VCaP (cell line): Measurements from ENCODE around the gene ZBTB11.
"Not testable (repeated sequence)": the region's sequence is repeated elsewhere in the genome, so short reads cannot be mapped to it uniquely, and the experiment has no call there.

Experiments used
- H3K27ac ChIP-seq: fragments of 450-650 bp; 2 replicates; pipeline ENCODE4 v1.5.1; 2017
- TF ChIP-seq, protein P1 (sequence below): fragments of 450-650 bp; conservative IDR thresholded peaks from 2 replicates; pipeline ENCODE4 v1.5.1; 2017; ENCODE audit warnings: mild to moderate bottlenecking, moderate library complexity

Gene ZBTB11

DNA sequence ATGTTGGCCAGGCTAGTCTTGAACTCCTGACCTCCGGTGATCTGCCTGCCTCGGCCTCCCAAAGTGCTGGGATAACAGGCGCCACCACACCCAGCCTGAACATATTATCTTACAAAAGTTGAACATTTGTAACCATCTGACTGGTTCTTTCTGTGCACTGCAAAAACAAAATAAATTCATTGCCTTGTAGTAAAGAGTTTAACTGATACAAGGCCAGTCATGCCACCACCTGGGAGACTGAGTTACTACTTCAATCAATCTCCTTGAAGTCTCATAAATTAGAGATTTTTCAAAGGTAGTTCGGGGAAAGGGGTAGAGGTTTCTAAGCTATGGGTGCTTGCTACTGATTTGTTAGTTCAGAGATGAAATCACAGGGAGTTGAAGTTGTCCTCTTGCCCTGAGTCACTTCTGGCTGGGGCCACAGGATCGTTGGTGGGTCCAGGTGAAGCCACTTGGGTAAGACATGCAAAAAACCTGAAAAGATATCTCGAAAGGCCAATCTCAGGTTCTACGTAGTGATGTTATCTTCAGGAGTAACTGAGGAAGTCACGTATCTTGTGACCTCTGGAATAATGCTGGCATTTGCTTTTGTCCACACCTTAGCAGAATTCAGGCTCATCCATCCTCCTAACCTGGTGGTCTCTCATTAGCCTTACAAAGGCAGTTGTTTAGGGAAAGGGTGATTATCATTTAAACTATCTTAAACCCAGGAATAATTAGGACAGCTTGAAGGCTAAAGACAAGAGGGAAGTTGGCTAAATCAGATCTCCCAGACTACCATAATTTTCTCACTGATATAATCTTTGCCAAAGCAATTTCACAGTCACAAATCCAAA, 33.7 kb downstream of the ZBTB11 start:
- TF ChIP-seq, protein P1, sequence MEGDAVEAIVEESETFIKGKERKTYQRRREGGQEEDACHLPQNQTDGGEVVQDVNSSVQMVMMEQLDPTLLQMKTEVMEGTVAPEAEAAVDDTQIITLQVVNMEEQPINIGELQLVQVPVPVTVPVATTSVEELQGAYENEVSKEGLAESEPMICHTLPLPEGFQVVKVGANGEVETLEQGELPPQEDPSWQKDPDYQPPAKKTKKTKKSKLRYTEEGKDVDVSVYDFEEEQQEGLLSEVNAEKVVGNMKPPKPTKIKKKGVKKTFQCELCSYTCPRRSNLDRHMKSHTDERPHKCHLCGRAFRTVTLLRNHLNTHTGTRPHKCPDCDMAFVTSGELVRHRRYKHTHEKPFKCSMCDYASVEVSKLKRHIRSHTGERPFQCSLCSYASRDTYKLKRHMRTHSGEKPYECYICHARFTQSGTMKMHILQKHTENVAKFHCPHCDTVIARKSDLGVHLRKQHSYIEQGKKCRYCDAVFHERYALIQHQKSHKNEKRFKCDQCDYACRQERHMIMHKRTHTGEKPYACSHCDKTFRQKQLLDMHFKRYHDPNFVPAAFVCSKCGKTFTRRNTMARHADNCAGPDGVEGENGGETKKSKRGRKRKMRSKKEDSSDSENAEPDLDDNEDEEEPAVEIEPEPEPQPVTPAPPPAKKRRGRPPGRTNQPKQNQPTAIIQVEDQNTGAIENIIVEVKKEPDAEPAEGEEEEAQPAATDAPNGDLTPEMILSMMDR = no peak
- H3K27ac ChIP-seq = no peak overlapping the region

DNA sequence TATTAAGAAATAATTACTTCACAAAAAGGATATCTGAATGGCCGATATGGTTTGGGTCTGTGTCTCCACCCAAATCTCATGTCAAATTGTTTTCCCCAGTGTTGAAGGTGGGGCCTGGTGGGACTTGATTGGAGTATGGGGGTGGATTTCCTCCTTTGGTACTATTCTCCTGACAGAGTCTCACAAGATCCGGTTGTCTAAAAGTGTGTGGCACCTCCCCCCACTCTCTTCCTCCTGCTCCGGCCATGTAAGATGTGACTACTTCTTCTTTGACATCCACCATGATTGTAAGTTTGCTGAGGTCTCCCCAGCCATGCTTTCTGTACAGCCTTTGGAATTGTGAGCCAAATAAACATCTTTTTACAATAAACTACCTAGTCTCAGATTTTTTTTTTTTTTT, 34.5 kb downstream of the ZBTB11 start:
- TF ChIP-seq, protein P1 = no peak
- H3K27ac ChIP-seq = no peak overlapping the region

DNA sequence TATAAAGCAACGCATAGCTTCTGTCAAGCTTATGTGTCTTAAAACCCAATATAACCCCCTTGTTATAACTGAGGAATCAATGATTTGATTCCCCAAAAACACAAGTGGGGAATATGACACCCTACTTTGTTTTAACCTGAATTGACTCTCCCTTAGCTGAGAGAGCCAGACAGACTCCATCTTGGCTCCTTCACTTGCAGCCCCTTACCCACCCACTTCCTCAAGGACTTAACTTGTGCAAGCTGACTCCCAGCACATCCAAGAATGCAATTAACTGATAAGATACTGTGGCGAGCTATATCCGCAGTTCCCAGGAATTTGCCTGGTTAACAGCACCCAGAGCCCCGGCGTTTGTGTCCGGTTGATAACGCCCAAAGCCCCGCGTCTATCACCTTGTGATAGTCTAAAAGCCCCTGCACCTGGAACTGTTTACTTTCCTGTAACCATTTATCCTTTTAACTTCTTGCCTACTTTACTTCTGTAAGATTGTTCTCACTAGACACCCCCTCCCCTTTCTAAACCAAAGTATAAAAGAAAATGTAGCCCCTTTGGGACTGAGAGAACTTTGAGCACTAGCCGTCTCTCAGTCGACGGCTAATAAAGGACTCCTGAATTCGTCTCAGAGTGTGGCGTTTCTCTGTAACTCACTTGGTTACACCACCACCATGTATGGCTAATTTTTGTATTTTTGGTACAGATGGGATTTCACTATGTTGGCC, 35.4 kb downstream of the ZBTB11 start:
- not testable (repeated sequence) for H3K27ac ChIP-seq

DNA sequence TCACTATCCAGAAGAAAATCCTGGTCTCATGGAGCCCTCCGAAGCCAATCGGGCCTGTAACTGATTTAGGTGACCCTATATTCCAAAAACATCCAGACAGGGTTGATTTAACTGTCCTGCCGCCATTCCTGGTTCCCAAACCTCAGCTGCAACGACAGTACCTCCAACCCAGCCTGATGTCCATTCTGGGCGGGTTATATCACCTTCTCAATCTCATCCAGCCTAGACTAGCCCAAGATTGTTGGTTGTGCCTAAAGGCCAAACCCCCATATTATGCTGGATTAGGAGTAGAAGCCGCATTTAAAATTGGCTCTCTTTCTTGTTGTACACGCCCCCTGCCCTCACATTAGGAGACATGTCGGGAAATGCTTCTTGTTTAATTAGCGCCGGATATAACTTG, 36.7 kb downstream of the ZBTB11 start:
- no peak overlapping the region for H3K27ac ChIP-seq
- TF ChIP-seq, protein P1 = no peak

DNA sequence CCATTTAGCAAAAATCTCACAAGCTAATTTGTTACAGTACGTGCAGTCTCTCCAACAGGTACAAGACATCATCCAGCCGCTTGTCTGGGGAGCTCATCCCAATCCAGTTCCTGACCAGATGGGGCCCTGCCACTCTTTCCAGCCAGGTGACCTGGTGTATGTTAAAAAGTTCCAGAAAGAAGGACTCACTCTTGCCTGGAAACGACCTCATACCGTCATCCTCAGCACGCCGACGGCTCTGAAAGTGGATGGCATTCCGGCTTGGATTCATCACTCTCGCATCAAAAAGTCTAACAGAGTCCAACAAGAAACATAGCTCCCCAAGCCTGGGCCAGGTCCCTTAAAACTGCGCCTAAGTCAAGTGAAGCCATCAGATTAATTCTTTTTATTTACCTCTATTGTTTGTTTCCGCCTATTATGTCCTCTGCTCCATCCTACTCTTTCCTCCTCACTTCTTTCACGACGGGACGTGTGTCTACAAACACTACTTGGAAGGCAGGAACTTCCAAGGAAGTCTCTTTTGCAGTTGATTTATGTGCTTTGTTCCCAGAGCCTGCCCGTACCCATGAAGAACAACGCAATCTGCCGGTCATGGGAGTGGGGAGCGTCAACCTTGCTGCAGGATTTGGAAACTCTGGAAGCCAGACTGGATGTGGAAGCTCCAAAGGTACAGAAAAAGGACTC, 37.5 kb downstream of the ZBTB11 start:
- TF ChIP-seq, protein P1 = no peak

DNA sequence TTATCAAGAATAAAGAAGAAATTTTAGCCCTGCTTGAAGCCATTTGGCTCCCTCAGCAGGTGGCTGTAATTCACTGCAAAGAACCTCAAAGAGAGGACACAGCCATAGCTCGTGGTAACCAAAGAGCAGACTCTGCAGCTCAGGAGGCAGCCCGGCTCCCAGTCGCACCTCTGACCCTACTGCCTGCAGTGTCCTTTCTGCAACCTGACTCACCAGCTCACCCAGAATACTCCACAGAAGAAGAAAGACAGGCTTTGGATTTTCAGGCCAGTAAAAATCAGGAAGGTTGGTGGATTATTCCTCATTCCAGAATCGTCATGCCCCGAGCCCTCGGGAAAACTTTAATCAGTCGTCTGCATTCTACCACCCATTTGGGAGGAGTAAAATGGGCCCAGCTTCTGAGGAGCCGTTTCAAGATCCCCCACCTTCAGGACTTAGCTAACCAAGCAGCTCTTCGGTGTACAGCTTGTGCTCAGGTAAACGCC, 38.6 kb downstream of the ZBTB11 start:
- TF ChIP-seq, protein P1 = no peak
- no peak overlapping the region for H3K27ac ChIP-seq

More for the DNA sequence above, 37.5 kb downstream of the ZBTB11 start:
- no peak overlapping the region for H3K27ac ChIP-seq

DNA sequence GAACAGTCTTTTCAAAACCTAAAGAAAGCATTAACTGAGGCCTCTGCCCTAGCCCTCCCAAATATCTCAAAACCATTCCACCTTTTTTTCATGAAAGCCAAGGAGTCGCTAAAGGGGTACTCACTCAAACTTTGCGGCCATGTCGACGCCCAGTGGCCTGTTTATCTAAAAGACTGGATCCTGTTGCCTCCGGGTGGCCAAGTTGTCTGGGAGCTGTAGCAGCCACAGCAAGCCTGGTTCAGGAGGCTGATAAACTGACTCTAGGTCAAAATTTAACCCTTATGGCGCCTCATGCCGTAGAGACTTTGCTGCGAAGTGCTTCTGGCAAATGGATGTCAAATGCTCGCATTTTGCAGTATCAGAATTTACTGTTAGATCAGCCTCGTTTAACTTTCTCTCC, 39.5 kb downstream of the ZBTB11 start:
- TF ChIP-seq, protein P1 = no peak

More for the DNA sequence above, 39.5 kb downstream of the ZBTB11 start:
- H3K27ac ChIP-seq = no peak overlapping the region
